Common myeloid progenitor, CD34-positive (primary cell): ENCODE data around the gene BLM.

ENCODE experiments used
- CTCF ChIA-PET: fragments of 350-600 bp; sonication (Branson Sonifier 250); formaldehyde crosslinking; loops from one replicate; lab custom pipeline; 2021; ENCODE audit warnings: antibody characterized with exemption; lab: Charles Lee
- POLR2A ChIA-PET: fragments of 350-600 bp; sonication (Branson Sonifier 250); formaldehyde crosslinking; loops from one replicate; lab custom pipeline; 2021; ENCODE audit warnings: antibody characterized with exemption; lab: Charles Lee
- DNase-seq, 3 donors: peaks; one replicate each; pipeline versions ENCODE4 v3.0.0 to v3.0.0-alpha.2; 2013
- H3K27ac ChIP-seq, 2 experiments: 1 replicate in 1 of 2; 2 replicates in 1 of 2; pipeline ENCODE4 v1.7.0; 2013; ENCODE audit warnings: inconsistent platforms in 2 of 2, low read length in 2 of 2, mild to moderate bottlenecking in 2 of 2, low read depth in 1 of 2, moderate library complexity in 1 of 2; ENCODE audit not compliant: severe bottlenecking in 2 of 2, insufficient read depth in 1 of 2, poor library complexity in 1 of 2
- H3K27me3 ChIP-seq, 5 experiments: replicated peaks in 2 of 5; 1 replicate in 3 of 5; 2 replicates in 2 of 5; pipeline versions ENCODE4 v1.6.1 to v1.7.0; 2013; ENCODE audit warnings: low read length in 4 of 5, mild to moderate bottlenecking in 2 of 5, moderate library complexity in 2 of 5, inconsistent platforms in 1 of 5; ENCODE audit not compliant: insufficient read depth in 5 of 5, control insufficient read depth in 4 of 5
- H3K36me3 ChIP-seq, 4 experiments: 1 replicate in 2 of 4; 2 replicates in 2 of 4; pipeline versions ENCODE4 v1.6.1 to v1.7.0; 2013; ENCODE audit warnings: low read length in 3 of 4, control low read depth in 1 of 4, mild to moderate bottlenecking in 1 of 4; ENCODE audit not compliant: control insufficient read depth in 4 of 4, insufficient read depth in 4 of 4
- H3K4me1 ChIP-seq, 4 experiments: 1 replicate in 3 of 4; 2 replicates in 1 of 4; pipeline versions ENCODE4 v1.6.1 to v1.7.1; 2013; ENCODE audit warnings: low read length in 3 of 4, mild to moderate bottlenecking in 3 of 4, control low read depth in 1 of 4, inconsistent platforms in 1 of 4, moderate library complexity in 1 of 4; ENCODE audit not compliant: control insufficient read depth in 4 of 4, insufficient read depth in 4 of 4; ENCODE audit errors: control extremely low read depth in 1 of 4
- H3K4me3 ChIP-seq, 7 experiments: 1 replicate in 4 of 7; 2 replicates in 3 of 7; pipeline versions ENCODE4 v1.5.1 to v1.7.0; 2013; ENCODE audit warnings: mild to moderate bottlenecking in 7 of 7, low read length in 6 of 7, moderate library complexity in 6 of 7, inconsistent platforms in 2 of 7, low read depth in 2 of 7, control low read depth in 1 of 7; ENCODE audit not compliant: insufficient read depth in 4 of 7, control insufficient read depth in 1 of 7; ENCODE audit errors: extremely low read depth in 1 of 7
- H3K9me3 ChIP-seq, 5 experiments: 1 replicate in 4 of 5; 2 replicates in 1 of 5; pipeline versions ENCODE4 v1.6.1 to v1.7.1; 2013; ENCODE audit warnings: low read length in 4 of 5, mild to moderate bottlenecking in 2 of 5, inconsistent platforms in 1 of 5, low read depth in 1 of 5, moderate library complexity in 1 of 5; ENCODE audit not compliant: control insufficient read depth in 4 of 5, insufficient read depth in 2 of 5; ENCODE audit errors: control extremely low read depth in 1 of 5
- WGBS: methylation state at CpG from one replicate; pipeline ENCODE4 v1.1.5; 2013; ENCODE audit not compliant: insufficient coverage; 5-methylcytosine and 5-hydroxymethylcytosine counted together

BLM gene

DNA sequence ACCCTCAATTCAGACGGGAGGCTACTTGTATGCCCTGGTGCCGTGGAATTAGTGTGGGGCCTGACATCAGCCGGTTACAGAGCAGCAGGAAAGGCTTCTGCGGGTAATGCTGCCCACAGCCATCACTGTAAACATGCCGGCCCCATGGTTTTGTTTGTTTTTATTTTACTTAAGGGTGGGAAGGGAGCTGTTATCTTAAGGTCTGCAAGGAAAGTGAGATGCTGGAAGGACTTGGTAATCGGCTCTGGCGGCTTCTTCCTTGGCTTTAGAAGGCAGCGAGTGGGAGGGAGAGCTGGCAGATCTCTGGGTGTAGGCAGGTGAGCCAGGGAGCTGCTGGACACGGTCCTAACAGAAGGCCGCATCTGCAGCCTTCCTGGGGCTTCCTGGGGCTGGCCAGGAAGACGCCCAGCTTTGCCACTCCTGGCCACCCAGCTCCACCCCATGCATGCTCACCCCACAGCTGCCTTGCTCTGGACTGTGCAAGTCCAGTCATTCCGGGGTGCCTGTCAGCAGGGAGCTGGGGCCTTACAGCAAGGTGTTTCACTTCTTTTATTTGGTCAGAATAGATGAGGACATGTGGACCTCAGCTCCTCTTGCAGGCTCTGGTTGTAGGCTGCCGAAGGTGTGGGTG is 97.2 kb downstream of the BLM start:
- Histone ChIP-seq H3K36me3 (peaks cover 1 to 60% (median 35%) of the 10 kb centered on the region in 4 experiments), H3K4me1 (peaks cover 0 to 31% (median 30%) of the 10 kb centered on the region in 4 experiments), H3K27me3 (no peaks in the 10 kb centered on the region), H3K9me3 (no peaks in the 10 kb centered on the region), H3K4me3 (no peak overlapping the region), H3K27ac (no peak overlapping the region)
- WGBS, result 99% methylated on average over 11 of the region's 13 CpGs
- ChIA-PET POLR2A (no interaction called here), CTCF (interaction anchor here (0.9 to 1.4 kb wide), 3 partner anchors 12 to 23 kb away, joined by 3 read pairs; no protein-coding TSS in a partner anchor)
- no peak for DNase-seq

GRCh38 chr15:90816401-90817116 is 99.4 kb downstream of the BLM start:
- CTCF ChIA-PET, result interaction anchor here (0.8 to 3.9 kb wide), 6 partner anchors 9 to 69 kb away, joined by 4 to 34 read pairs (median 11); partner anchors contain the start of gene FES
- POLR2A ChIA-PET, result interaction anchor here (0.7 kb wide), 1 partner anchor 15 kb away, joined by 3 read pairs; no protein-coding TSS in a partner anchor
- Histone ChIP-seq H3K27ac (no peak overlapping the region), H3K9me3 (no peaks in the 10 kb centered on the region), H3K4me3 (no peak overlapping the region), H3K27me3 (no peaks in the 10 kb centered on the region), H3K36me3 (peaks cover 0 to 37% (median 19%) of the 10 kb centered on the region in 4 experiments), H3K4me1 (peaks cover 0 to 48% (median 45%) of the 10 kb centered on the region in 4 experiments)
- 78% methylated on average over 13 of the region's 15 CpGs for WGBS
- no peak for DNase-seq

DNA sequence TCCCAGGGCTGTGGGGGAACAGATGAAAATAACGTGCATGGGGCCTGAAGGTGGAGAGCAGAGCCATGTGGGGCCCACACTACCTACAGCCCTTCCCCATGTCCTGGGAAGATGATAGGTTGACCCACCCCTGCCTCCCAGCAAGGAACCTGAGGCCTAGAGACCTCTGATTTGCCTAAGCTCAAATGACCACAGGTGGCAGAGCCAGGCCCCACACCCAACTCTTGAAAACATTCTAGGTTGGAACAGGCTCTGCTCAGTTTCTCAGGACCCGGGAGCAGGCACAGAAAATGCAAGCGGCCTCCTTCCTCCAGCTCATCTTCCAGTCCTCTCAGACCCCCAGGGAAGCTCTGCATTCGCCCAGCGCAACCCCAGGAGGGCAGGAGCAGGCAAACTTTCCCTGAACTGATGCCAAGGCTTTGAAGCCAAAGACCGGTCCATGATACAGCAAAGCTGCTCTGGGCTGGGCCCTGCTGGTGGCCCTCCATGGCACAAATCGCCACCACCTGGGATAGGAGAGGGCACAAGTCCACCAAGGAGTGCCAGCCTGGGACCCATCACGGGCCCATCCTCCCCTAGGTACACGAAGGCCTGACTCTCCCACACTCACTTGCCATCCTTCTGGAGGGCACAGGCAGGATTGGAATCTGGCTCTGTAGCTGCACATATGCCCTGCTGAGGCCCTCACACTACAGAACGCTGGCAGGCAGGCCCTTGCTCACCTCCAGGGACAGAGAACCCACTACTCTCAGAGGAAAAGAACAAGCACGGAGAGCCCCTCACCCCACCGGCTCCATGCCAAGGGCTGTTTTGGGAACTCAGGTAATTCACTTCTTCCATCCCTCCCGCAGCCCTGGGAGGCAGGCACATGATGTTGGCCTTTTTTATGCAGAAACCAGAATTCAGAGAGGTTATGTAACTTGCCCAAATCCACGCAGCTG is 100.2 kb downstream of the BLM start:
- WGBS, result 94% methylated on average over 11 of the region's 14 CpGs
- POLR2A ChIA-PET, result interaction anchor here (0.7 to 1.3 kb wide), 2 partner anchors 15 to 22 kb away, joined by 3 to 5 read pairs; no protein-coding TSS in a partner anchor
- peak overlapping the region in 3 of 7 experiments; percentile 8 to 42 (median 16) for H3K4me3 ChIP-seq
- peaks cover 0 to 29% (median 12%) of the 10 kb centered on the region in 4 experiments for H3K36me3 ChIP-seq
- DNase-seq, result no peak
- H3K4me1 ChIP-seq, result peaks cover 0 to 48% (median 45%) of the 10 kb centered on the region in 4 experiments
- no peaks in the 10 kb centered on the region for H3K27me3 ChIP-seq
- CTCF ChIA-PET, result interaction anchor here (0.7 to 3.9 kb wide), 20 partner anchors 9 to 136 kb away, joined by 3 to 34 read pairs (median 4); partner anchors contain the start of genes FES and FURIN
- H3K27ac ChIP-seq, result no peak overlapping the region
- H3K9me3 ChIP-seq, result no peaks in the 10 kb centered on the region

- Histone ChIP-seq H3K27me3 (no peaks in the 10 kb centered on the region), H3K36me3 (peaks cover 0 to 20% (median 10%) of the 10 kb centered on the region in 4 experiments), H3K4me3 (peak overlapping the region in 4 of 7 experiments; percentile 8 to 49 (median 45)), H3K4me1 (peaks cover 0 to 55% (median 46%) of the 10 kb centered on the region in 4 experiments), H3K9me3 (no peaks in the 10 kb centered on the region), H3K27ac (peak overlapping the region in 1 of 2 experiments; percentile 38)
- DNase-seq, result peak; percentile 70 to 89 (median 88)
- CTCF ChIA-PET, result interaction anchor here (0.7 to 3.9 kb wide), 23 partner anchors 9 to 170 kb away, joined by 3 to 34 read pairs (median 4); partner anchors contain the start of genes FES and FURIN
- POLR2A ChIA-PET, result interaction anchor here (0.5 to 1.5 kb wide), 6 partner anchors 12 to 67 kb away, joined by 3 to 15 read pairs (median 6); partner anchors contain the start of gene FES
- 42% methylated on average over 22 of the region's 26 CpGs for WGBS
These were observed 101.4 kb downstream of the BLM start for GRCh38 chr15:90818251-90819210.

- peak overlapping the region in 1 of 2 experiments; percentile 34 for H3K27ac ChIP-seq
- ChIA-PET POLR2A (interaction anchor here (1.0 to 1.5 kb wide), 2 partner anchors 11 to 19 kb away, joined by 3 to 15 read pairs; no protein-coding TSS in a partner anchor), CTCF (interaction anchor here (1.2 to 3.9 kb wide), 4 partner anchors 8 to 66 kb away, joined by 3 to 34 read pairs (median 14); partner anchors contain the start of gene FES)
- no CpG with 5 or more reads among the region's 6 CpGs for WGBS
- peaks cover 0 to 12% (median 7%) of the 10 kb centered on the region in 4 experiments for H3K36me3 ChIP-seq
- DNase-seq, result no peak
- no peaks in the 10 kb centered on the region for H3K27me3 ChIP-seq
- H3K4me1 ChIP-seq, result peaks cover 0 to 64% (median 48%) of the 10 kb centered on the region in 4 experiments
- H3K9me3 ChIP-seq, result no peaks in the 10 kb centered on the region
- peak overlapping the region in 1 of 7 experiments; percentile 20 for H3K4me3 ChIP-seq
These were observed 102.2 kb downstream of the BLM start for GRCh38 chr15:90819390-90819789.
